HG03354 (cell line): ENCODE measurements around the gene PTPRJ.
A peak's percentile ranks its signal among the peaks of the same experiment; 100 is the strongest.
"Not testable (repeated sequence)": the region's sequence is repeated elsewhere in the genome, so short reads cannot be mapped to it uniquely, and the experiment has no call there.

Experiments
- ATAC-seq: cut with Tn5 transposase; IDR thresholded peaks from one replicate; pipeline ENCODE4 v1.9.1; 2021; ENCODE audit warnings: mild to moderate bottlenecking; ENCODE audit not compliant: unreplicated experiment, poor library complexity, severe bottlenecking

The PTPRJ gene

DNA sequence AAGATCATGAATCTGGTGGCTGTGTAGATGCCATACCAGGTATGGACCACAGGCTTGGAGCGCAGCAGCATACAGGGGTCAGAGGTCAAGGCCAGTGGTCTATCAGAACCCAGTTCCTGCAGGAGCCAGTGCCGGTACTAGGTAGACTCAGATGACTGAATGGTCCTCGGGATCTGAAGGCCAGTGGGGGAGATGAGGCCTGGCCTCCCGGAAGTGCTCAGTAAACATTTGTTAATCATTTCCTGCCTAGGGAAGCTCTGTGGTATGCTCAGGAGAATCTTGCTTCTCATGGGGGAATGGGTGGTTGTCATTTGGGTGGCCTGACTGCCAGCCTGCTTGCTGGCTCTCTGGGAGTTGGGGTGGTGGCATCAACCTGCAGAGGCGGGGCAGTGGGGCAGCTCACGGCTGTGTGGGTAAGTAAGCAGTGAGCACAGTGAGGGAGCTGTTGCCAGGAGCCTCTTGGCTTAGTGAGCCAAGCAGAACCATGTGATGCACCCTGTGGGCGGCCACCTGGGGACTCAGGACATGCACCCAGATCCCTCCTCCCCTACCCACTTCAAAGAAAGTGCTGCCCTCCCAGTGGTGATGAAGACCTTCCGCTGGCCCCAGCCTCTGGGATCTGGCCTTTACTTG, 33.0 kb downstream of the PTPRJ start:
- ATAC-seq = peak; percentile 78

DNA sequence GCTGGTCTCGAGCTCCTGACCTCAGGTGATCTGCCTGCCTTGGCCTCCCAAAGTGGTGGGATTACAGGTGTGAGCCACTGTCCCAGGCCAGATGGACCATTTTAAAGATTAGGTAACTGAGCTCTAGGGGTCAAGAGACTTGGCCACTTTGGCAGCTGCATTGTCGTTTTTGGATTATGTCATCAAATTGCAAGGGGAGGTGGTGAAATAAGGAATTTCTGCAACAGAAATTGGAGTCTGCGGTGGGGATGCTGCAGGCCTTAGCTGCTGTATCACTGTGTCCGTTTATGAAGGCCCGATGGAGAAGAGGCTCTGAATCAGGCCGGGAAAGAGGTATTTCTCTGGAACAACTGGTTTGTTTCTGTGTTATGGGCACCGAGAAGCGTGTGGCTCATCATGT, 34.6 kb downstream of the PTPRJ start:
- ATAC-seq = no peak

DNA sequence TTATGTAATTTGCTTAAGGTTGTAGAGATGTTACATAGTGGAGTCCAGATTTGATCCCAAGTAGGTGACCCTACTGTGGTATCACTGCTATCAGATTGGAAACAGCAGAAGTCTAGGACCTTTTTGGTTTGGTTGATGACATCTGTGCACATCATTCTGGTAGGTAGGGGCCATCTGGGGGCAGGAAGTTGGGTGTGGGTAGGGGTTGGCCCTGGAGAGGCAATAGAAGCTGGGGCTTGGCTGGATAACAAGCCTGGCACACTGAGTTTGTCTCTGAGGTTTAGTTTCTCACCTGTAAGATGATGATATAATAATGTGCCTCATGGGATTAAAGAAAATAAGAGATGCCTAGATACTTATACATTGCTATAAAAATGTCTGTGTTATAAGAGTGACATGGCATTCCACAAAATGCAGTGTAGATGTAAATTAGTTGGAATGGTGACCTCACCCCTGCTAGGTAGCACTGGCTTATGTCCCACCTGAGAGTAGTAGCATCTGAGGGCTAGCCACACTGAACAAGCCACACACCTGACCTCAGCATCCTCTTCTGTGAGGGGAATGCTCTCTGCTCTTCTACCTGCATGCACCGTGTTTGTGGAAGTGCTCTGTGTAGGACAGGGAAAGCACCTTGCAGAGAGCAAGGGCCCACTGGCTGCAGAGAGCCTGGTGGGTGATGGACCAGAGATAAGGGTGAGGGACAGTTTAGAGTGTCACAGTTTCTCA, 36.9 kb downstream of the PTPRJ start:
- ATAC-seq = no peak

DNA sequence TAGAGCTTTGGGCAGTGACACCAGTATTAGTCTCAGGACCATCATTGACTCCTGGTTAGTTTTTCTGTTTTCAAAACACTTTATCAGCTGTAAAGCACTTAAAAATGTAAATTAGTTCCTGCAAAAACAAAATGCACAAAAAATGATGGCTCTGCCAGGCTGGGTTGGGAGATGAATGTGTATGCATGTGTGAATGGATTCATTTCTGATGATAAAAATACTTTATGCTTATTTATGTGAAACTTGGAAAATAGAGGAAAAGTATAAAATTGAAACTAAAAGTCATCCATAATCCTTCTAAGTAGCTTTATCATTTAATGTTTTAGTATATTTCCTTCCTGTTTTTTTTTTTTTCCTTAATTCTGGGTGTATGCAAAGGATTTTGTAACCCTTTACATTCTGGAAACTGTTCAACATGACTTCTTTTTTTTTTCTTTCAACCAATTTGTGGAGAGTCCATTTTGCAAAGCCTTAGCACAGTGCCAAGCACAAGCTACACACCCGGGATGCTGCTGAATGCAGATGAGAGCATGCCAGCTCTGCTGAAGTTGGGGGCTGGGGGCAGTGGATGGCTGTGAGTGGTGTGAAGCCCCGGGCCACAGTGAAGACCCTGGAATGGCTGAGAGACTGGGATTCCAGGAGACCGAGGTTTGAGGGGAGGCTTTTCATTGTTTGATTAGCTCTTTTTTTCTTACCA, 37.6 kb downstream of the PTPRJ start:
- no peak for ATAC-seq

DNA sequence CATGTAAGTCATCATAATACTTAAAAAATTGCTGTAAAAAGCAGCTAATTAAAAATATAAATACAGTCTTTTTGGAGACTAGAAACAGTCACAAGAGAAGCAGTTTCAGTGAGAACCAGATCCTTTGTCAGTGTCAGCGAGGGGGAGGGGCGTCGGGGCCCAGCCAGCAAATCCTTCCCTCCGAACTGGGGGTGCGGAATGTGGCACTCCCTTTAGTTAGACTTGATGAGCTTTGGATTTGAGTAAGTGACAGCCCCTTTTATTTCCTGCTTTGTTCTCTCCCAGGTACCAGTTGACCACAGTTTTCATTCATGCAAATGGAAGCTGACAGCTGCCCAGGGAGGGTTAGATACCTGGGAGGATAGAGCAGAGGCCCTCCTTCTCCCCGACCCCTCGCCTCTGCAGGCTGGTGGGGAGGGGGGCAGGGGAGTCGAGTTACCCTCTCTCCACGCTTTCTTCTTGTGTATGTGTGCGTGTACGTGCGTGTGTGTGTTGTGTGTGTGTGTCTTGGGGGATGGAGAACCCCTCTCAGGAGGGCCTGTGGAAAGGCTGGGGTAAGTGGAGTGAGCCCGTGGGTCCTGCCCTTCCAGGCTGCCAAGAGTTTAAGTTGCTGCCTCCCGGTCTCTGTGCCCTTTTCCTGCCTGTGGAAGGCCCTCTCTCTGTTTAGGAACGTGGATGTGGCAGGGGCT, 38.3 kb downstream of the PTPRJ start:
- no peak for ATAC-seq

DNA sequence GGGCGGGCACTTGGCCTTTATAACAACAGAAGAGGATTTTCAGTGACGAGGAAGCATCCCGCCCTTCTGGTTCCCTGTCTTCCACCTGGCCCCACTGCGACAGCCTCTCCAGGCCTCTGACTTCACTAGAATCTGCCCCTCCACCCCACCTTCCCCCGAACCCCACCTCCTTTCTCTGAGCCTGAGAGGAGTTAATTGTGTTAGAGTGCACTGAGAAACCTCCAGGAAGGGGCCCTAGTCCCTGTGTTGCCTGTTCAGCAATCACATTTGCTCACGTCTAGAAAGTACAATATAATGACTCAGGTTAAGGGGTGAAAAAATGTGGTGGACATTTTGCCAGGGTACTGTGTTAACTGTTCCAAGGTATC, 38.8 kb downstream of the PTPRJ start:
- ATAC-seq = no peak

DNA sequence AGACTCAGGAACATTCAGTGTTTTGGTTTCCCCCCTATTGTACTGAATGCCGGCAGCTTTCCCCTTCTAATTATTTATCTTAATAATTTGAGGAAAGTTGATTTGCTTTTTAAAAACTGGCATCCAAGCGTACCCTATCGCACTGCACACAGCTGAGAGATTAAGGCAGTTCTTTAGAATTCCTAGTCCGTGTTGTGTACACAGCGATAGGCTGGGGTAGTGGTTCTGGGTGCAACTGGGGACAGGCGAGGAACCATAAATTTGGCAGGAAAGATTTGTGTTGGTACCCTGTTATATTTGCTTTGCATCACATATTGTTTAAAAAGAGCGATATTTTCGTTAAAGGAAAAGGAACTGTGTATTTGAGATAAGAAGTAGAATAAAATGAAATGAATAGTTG, 39.2 kb downstream of the PTPRJ start:
- ATAC-seq = no peak

DNA sequence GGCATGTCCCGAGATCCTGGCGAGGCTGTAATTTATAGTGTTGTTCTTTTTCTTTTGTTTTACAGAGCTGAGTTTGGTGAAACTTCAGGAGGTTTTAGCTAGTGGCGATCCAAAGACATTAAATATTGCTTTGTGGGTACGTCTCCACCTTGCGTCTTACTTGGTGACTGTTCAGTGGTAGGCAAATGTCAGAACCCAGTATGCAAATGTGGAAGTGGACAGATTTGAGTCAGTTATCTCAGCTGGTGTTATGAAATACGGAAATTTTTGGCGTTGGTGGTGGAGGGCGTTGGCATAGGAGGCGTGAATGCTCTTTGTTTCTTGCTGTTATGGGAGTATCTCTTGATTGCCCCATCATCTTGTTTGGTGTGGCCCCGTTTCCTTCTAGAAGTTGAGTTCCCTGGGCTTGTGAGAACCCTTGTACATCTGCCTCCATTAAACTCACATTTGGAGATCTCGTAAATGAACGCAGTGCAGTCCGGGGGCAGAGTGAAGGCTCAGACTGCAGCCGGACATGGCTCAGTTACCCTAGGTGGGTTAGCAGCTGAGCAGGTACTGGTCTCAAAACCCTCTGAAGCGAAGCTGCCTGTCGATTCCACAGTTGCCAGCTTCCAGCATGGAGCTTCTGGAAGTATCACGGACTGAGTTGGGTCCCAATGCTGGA, 39.9 kb downstream of the PTPRJ start:
- peak; percentile 88 for ATAC-seq

DNA sequence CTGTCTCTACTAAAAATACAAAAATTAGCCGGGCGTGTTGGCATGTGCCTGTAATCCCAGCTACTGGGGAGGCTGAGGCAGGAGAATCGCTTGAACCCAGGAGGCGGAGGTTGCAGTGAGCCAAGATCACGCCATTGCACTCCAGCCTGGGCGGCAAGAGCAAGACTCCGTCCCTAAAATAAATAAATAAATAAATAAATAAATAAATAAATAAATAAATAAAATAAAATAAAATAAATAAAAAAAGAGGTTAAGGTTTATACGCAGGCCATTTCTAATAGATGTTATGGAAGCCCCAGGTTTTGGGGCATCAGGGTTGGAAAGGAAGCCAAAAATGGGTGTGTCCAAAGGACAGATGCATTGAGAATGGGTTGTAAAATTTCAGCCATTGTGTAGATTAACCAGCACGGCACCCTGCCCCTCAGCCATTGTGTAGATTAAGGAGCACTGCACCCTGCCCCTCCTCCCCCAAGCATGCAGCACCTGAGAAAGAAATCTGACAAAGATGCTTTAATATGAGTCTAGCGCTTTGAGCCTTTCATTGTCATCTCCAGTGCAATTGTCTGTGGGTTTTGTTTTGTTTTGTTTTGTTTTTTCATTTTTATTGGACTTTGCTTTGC, 41.0 kb downstream of the PTPRJ start:
- ATAC-seq = not testable (repeated sequence)

DNA sequence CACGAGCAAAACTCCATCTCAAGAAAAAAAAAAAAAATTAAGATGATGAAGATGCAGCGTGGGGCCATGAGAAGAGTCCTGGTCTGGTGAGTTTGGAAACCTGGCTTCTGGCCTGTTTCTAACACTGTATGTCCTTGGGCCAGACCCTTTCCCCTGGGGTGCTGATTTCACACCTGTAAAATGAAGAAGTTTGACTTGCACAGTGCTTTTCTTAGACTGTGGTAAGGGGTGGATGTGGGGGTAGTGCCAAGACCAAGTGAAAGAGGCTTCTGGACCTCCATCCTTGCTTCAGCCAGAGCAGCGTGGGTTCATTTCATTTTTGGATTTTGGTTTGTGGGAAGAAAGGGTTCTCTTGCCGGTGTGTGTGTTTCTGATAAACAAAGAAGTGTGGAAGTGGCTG, 42.1 kb downstream of the PTPRJ start:
- ATAC-seq = no peak

DNA sequence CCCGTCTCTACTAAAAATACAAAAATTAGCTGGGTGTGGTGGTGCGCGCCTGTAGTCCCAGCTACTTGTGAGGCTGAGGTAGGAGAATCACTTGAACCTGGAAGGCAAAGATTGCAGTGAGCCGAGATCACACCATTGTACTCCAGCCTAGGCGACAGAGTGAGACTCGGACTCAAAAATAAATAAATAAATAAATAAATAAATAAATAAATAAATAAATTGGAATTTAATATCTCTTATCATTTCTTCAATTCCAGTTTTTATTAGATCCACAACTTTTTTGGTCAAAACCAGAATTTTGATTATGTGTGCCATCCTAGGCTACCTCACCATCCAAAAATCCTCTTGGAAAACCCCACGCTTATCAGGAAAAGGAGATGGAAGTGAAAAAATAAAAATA, 43.2 kb downstream of the PTPRJ start:
- ATAC-seq = not testable (repeated sequence)

DNA sequence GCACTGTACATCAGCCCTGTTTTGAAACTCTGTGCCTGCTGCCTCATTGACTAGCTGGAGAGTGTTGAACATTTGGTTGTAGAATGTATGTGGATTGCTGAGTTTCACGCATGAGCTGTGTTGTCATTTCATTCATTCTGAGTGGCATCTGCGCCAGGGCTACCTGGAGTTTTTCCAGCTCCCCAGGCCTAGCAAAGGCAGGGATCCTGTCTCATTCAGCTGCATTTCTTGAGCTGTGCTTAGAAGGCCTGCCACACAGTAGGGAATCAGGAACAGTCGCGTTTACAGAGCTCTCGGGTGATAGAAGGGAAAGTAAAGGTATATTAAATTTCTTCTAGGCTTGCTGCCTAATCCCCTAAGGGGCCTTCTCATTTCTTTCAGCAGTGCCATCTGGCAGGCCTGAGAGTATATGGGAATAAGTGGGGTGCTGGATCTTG, 44.3 kb downstream of the PTPRJ start:
- no peak for ATAC-seq

DNA sequence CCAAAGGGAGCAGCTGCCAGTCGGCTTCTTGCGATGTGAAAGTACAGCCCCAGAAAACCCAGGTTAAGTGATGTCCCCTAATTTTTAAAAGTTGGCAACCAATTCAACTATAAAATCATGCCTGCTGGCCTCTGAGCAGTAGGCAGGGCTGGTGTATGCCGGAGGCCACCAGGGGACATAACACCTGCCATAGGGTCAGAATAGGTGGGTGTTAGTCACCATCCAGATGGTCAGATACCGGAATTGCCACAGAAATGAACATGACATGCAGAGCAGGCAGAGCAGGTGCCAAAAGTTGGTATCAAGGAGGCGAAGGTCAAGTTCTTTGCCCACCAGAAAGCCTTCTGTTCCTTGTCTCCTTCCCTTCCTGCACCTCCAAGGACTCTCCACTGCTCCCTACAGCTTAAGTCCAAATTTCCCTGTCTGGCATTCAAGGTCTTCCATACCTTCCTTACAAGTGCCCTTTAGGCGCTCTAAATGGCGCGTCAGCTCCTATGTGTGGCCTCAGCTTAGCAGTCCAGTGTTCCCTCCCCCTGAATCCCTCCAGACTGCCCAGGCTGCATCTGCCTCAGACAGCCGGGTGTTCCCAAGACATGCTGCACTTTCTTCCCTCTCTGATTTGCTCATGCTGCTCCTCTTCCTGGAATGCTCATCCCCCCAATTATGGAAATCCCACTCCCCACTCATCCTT, 45.1 kb downstream of the PTPRJ start:
- ATAC-seq = no peak

DNA sequence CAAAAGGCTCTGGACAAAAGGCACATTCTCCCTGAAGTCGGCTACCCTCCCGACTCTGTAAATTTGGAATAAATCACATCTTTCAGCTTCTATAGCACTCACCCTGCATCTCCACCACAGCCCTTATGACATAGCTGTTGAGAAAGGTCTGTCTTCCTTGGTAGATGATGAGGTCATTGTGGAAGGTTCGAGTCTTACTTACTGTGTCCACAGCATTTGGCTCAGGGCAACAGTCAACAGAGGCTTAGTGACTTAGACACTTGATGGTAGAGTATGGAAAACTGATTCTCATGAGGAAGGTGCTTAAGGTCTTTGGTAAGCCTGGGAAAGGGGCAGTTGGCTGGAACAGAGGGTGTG, 45.6 kb downstream of the PTPRJ start:
- no peak for ATAC-seq

DNA sequence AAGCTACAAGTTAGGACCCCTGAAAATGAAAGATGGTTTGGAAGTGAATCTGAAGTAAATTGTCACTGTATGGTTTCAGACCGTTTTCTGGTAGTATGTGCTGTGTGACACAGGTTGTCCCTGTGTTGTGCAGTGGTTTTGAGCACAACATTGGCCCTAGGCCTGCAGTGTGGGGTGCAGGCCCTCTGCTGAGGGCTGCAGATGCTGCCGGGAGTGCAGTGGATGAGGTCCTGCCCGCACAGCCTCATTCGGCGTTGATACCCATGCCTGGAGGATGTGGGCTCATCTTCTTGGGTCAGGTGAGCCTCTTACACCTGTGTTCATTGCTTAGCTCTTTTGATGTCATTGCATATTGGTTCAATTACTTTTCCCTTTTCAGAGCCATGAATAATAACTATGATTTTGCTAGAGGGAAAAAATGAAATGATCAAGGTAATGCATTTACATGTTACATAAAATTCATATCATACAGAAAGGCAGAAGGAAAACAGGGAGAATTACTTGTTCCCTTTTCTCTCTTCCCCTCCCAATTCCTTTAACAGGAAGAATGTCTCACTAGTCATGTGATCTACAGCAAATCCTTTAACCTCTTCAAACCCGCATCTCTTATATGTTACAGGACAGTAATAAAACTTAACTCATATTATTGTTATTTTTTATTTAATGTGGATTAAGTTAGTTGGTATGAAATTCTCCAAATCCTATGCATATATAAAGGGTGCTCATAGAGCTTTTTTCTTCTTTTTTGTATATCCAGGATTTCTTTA, 48.7 kb downstream of the PTPRJ start:
- no peak for ATAC-seq

DNA sequence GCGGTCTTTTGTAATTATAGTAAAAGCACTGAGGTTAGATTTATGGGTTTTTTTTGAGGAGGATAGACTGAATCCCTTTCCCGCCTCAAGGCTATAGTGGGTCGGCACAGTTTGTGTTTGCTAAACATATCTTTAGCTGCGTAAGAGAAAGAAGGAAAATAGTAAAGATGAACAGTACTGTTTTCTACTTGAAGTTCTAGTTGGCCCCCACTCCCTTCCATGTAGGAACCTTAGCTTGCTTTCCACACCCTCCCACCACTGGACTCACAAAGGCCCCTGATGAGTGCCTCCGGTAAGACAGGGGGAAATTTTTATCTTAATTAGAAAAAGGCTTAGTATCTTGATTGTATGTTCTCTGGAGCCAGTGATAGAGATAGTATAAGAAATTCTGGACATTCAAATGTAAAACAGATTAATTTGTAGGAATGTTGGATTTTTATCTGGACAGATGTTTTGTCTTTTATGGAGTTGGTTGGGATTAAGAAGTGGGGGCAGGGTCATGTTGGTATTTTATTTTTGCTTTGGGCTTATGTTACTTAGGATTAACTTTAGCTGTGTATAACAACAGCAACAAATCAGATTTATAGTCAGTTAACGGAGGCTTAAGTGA, 49.4 kb downstream of the PTPRJ start:
- ATAC-seq = no peak

DNA sequence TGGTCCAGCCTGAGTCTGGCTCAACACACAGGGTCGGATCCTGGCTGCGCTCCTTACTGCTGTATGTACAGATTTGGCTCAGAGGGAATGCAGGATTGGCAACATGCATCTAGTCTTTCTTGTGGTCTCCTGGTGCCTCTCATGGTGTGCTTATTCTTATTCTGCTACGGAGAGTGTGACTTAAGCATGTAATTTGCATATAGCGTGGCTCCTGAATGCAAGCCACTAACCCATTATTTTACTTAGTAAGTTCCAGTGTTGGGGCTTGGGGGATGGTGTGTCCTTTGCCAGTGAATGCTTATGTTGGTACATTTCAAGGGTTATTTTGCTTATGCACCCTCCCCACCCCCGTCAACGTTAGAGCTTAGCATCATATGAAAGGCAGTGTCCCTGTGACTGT, 51.2 kb downstream of the PTPRJ start:
- ATAC-seq = peak; percentile 43

DNA sequence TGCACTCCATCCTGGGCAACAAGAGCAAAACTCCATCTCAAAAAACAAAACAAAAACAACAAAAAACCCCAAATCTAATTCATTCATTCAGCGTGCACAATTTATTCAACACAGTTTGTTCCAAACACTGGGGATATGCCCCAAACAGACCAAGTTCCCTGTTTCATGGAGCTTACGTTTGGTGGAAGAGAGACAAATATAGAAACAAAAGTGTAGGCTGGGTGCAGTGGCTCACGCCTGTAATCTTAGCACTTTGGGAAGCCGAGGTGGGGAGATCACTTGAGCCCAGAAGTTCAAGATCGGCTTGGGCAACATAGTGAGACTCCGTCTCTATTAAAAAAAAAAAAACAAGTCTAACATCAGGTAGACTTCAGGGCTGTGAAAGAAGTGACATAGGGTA, 52.4 kb downstream of the PTPRJ start:
- ATAC-seq = no peak
